ENCODE results near the gene TTLL9. TPM values are rescaled to one million over a fixed set of nuclear protein-coding genes. Genes with fewer than 3 reads are reported as not detected.
A peak's percentile ranks its signal among the peaks of the same experiment; 100 is the strongest.

The TTLL9 gene
- total RNA-seq, 1 experiment from 2014 or later: 2.1 TPM

GRCh38 chr20:31992086-31992485, 121.7 kb downstream of the TTLL9 start:
- Histone ChIP-seq H3K4me3 (ENCODE audit: low read depth in 2 of 2, low read length in 2 of 2) (no peak overlapping the region), H3K9me3 (ENCODE audit: control insufficient read depth, insufficient read depth, low read depth, low read length) (no peaks in the 10 kb centered on the region), H3K4me1 (ENCODE audit: control insufficient read depth, insufficient read depth, low read length) (peaks cover 30% of the 10 kb centered on the region), H3K36me3 (ENCODE audit: control insufficient read depth, insufficient read depth, low read length) (no peaks in the 10 kb centered on the region), H3K27ac (ENCODE audit: low read length) (peak overlapping the region; percentile 12), H3K27me3 (ENCODE audit: control insufficient read depth, insufficient read depth, low read length) (no peaks in the 10 kb centered on the region)
- no peak for DNase-seq (ENCODE audit: low read depth, low spot score)
- CTCF ChIA-PET: no interaction called here
- BruUV-seq (replicated peaks): no TSS peak
- intact Hi-C loops (cut with micrococcal nuclease; ENCODE audit: unreplicated experiment): no loop called here
- TF ChIP-seq SIN3A (IDR thresholded peaks at IDR 0.05; ENCODE audit: borderline replicate concordance, insufficient read depth, low read depth, low read length): no peak
- TF ChIP-seq CTCF (IDR thresholded peaks at IDR 0.05): no peak
- TF ChIP-seq REST (IDR thresholded peaks at IDR 0.05; ENCODE audit: insufficient read depth in 1 of 2, low read depth in 2 of 2, low read length in 1 of 2): no peak
- TF ChIP-seq POLR2AphosphoS5 (IDR thresholded peaks at IDR 0.05; ENCODE audit: low read depth, low read length): no peak
- no peak for TF ChIP-seq TCF7L2 (IDR thresholded peaks at IDR 0.05; ENCODE audit: low read depth, low read length)
- POLR2A ChIA-PET: no interaction called here
- in situ Hi-C loops (cut with HindIII; ENCODE audit: low pct_unique_long_range_greater_than_20kb, low sequenced_read_pairs): no loop called here
- no peak for ATAC-seq

Other genes with a start within 250 kb of the TTLL9 start
- gene COX4I2, start 232.7 kb upstream of the TTLL9 start, total RNA-seq (2021; ENCODE audit: unreplicated experiment): not detected
- gene BCL2L1, start 147.8 kb upstream of the TTLL9 start, total RNA-seq (2021; ENCODE audit: unreplicated experiment): 150 TPM
- 248 TPM for gene TPX2, start 131.3 kb upstream of the TTLL9 start, total RNA-seq (2021; ENCODE audit: unreplicated experiment)
- 0.87 TPM for gene MYLK2, start 51.3 kb upstream of the TTLL9 start, total RNA-seq (2021; ENCODE audit: unreplicated experiment)
- gene FOXS1, start 25.0 kb upstream of the TTLL9 start, total RNA-seq (2021; ENCODE audit: unreplicated experiment): 6.3 TPM
- 23.6 TPM for gene DUSP15, start 107 bp upstream of the TTLL9 start, total RNA-seq (2021; ENCODE audit: unreplicated experiment)
- gene PDRG1, start 81.4 kb downstream of the TTLL9 start, total RNA-seq (2021; ENCODE audit: unreplicated experiment): 48.2 TPM
- gene XKR7, start 97.5 kb downstream of the TTLL9 start, total RNA-seq (2021; ENCODE audit: unreplicated experiment): 6.2 TPM
- 45.4 TPM for gene CCM2L, start 139.8 kb downstream of the TTLL9 start, total RNA-seq (2021; ENCODE audit: unreplicated experiment)
- gene HCK, start 181.6 kb downstream of the TTLL9 start, total RNA-seq (2021; ENCODE audit: unreplicated experiment): 0.98 TPM
- gene TM9SF4, start 239.1 kb downstream of the TTLL9 start, total RNA-seq (2021; ENCODE audit: unreplicated experiment): 180 TPM

Data from Panc1 (cell line).